Cerebellar nuclear complex (tissue), 1 donor: ENCODE data around the gene ARL8A.
"Not testable (repeated sequence)": the region's sequence is repeated elsewhere in the genome, so short reads cannot be mapped to it uniquely, and the experiment has no call there.

Source experiments
- DNase-seq, 2 experiments: peaks; one replicate each; lab custom pipeline; 2025; lab: John Stamatoyannopoulos, UW

Gene ARL8A

GRCh38 chr1:202173993-202174392 lies 29.5 kb upstream of the ARL8A start:
- no peak for DNase-seq

- DNase-seq = no peak
These were observed 27.4 kb upstream of the ARL8A start for GRCh38 chr1:202172015-202172355.

GRCh38 chr1:202171292-202172014 lies 26.9 kb upstream of the ARL8A start:
- no peak for DNase-seq

- no peak for DNase-seq
These were observed 26.2 kb upstream of the ARL8A start for GRCh38 chr1:202170726-202171125.

- no peak for DNase-seq
These were observed 24.3 kb upstream of the ARL8A start for GRCh38 chr1:202168861-202169260.

GRCh38 chr1:202167708-202168415 lies 23.3 kb upstream of the ARL8A start:
- no peak for DNase-seq

GRCh38 chr1:202167054-202167453 lies 22.5 kb upstream of the ARL8A start:
- not testable (repeated sequence) for DNase-seq

GRCh38 chr1:202165942-202166843 lies 21.7 kb upstream of the ARL8A start:
- no peak for DNase-seq

GRCh38 chr1:202165267-202165941 lies 20.9 kb upstream of the ARL8A start:
- DNase-seq = no peak

GRCh38 chr1:202164271-202165037 lies 19.9 kb upstream of the ARL8A start:
- no peak for DNase-seq

- DNase-seq = no peak
These were observed 19.0 kb upstream of the ARL8A start for GRCh38 chr1:202163281-202164270.

GRCh38 chr1:202162418-202163280 lies 18.1 kb upstream of the ARL8A start:
- no peak for DNase-seq

- no peak for DNase-seq
These were observed 17.5 kb upstream of the ARL8A start for GRCh38 chr1:202162047-202162417.

- DNase-seq = no peak
These were observed 16.9 kb upstream of the ARL8A start for GRCh38 chr1:202161151-202162046.

- no peak for DNase-seq
These were observed 15.9 kb upstream of the ARL8A start, which contains the start of gene PTPN7 for GRCh38 chr1:202160377-202160940. Gene PTPN7 (minus strand): TSS chr1:202160602. CDS start chr1:202159402, 1,200 bp downstream.

GRCh38 chr1:202159534-202160371 lies 15.2 kb upstream of the ARL8A start:
- no peak for DNase-seq
